ENCODE data around the gene ATN1.

Gene ATN1

DNA sequence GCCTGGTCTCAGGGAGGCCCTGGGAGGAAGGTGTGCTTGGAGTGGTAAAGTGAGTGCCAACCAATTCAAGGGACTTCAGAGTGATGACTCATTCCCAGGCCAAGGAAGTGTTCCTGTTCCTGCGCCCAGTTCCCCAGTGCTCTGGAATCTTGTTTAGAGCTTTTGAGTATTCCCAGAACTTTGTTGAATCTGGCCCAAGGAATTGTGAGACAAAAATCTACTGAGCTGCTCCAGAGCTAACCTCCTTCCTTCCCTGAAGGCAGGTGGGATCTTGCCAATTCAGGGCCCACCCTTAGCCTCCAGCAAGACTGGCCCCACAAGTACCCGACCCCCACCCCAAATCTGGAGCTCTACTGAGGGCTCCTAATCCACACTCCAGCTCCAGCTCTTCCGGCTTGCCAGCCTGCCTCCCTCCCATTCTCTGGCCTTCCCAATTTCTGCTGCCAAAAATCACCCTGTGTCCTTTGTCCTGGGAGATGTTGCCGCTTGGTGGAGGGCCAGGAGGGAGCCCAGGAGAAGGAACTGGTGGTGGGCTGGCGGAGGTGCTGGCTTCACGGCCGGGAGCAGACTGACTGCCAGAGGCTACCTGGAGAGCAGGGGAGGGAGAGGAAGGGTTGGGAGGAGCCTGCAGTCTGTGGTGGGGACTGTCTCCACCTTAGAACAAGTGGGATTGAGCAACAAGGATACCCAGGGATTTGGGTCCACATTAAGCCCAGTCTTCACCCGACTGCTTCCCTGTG lies 2.0 kb upstream of the ATN1 start:
- peak; percentile 93 for DNase-seq (ENCODE audit: low spot score)

DNA sequence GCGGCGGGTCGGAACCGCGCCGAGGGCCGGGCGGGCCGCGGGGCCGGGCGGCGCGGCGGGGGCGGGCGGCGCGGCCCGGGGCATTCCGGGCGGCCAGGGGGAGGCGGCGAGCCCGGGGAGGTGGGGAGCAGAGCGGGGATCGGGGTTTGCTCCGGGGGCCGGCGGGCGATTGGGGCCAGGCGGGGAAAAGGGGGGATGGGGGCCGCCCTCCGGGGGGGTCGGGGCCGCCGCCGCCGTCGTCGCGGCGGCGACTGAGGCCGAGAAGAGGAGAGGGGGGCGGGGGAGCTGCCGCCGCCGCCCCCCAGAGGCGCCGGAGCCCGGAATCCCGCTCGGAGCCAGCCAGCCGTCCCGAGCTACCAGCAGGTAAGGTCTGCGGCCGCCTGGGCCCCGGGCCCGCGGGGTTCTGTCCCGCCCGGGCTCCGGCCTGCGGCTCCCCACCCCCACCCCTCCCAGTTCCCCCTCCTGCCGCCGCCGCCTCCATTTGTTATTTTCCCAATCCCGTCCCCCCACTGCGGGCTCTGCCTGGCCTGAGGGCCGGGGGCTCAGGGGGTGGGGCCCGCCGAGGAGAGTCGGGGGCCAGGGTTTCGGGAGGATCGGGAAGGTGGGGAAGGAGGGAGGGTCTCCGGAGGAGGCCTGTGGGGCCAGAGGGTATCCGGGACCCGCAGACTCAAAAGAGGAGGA lies 403 bp downstream of the ATN1 start:
- DNase-seq (ENCODE audit: low spot score) = no peak

DNA sequence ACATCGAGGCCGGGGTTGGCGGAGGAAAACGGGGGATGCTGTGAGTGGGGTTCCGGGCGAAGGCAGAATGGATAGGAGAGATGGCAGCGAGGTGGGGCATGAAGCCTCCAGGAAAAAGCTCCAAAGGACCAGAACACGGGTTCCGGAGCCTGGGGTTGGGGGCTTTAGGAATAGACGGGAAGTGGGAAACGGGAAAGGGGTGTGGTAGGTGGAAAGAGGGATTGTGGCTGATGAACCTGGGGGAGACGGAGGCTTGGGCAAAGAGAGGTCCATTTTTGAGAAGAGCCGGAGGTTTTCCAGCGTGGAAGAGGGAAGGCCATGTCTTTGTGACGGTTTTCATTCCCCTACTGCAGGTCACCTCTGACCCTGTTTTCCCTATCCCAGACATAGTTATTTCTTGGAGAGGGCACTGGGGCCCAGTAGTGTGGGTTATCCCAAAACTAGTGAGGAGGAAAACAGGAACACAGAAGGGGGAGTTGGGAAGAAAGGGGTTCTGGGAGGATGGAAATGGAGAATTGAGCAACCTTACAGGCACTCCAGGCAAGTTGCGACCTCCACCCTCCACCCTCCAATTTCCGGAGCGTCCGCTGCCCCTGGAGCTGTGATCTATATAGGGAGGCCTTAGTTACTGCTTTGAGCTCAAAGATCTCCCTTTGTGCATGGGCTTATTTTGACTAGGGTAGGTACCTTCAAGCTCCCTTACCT lies 1.1 kb downstream of the ATN1 start:
- no peak for DNase-seq (ENCODE audit: low spot score)

DNA sequence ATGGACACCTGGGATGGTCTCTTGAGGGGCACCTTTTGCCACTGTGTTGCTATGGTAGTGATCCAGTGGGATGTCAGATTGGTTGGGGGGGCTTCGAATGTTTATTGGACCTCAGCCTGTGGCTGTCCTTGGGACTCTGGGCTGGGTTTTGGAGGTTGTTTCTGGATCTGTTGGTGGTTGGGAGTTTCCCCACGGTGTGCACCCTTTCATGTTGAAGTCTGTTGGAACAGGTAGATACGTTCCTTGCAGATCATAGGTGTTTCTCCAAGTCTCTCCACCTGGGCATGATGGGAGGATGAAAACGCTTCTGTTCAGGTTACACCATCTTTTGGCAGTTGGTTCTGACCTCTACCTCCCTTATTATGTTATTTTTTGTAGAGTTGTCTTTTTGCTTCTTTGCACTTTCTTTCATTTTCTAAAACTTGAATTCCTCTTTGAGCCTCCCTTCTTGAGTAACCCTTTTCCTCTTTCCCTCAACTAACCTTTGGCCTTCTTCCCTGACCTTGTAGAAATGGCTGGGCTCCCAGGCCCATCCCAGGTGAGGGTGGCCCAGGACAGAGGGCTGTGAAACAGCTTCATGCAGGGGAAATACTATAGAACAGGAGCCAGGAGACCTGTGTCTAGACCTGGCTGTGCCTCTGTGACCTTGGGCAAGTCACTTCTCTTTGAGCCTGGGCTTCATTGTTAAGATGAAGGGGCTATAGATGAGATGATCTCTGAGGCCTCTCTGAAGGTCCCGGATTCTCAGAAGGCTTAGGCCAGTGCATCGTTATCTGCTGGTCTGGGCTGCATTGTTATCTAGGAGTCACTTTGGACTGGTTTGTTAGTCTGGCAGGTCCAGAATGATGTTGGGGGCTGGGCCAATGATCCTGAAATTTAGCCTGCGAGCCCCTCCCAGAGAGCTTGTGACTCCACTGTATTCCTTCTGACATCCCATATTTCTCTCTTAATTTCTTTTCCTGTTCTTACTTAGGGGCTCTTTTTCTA lies 2.0 kb downstream of the ATN1 start:
- DNase-seq (ENCODE audit: low spot score) = no peak

DNA sequence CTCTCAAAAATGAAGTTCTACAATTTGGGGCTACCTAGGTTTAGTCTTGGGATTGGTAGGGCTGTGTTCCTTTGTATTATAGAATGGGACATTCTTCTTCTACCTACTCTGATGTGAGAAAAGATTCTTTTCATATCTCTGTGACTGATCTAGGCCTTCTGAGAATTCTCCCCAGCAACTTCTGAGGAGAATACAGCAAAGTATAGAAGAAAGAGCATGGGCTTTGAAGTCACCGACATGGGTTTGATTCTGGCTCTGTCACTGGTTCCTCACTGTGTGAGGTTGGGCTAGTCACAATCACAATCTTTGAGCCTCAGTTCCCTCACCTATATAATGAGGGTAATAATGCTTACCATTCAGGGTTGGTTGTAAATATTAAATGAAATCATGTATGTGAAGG lies 5.0 kb downstream of the ATN1 start:
- no peak for DNase-seq (ENCODE audit: low spot score)

DNA sequence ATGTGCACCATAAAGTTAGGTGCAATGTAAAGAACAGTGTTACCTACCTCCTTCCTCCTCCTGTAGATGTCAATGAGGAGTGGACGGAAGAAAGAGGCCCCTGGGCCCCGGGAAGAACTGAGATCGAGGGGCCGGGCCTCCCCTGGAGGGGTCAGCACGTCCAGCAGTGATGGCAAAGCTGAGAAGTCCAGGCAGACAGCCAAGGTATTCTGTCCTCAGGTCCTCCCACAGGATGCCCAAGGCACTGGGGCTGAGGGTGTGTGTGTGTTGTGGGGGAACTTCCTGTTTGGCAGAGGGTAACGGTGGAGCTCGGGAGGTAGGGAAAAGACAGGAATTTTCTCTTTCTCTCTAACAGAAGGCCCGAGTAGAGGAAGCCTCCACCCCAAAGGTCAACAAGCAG lies 6.4 kb downstream of the ATN1 start:
- DNase-seq (ENCODE audit: low spot score) = peak; percentile 37

DNA sequence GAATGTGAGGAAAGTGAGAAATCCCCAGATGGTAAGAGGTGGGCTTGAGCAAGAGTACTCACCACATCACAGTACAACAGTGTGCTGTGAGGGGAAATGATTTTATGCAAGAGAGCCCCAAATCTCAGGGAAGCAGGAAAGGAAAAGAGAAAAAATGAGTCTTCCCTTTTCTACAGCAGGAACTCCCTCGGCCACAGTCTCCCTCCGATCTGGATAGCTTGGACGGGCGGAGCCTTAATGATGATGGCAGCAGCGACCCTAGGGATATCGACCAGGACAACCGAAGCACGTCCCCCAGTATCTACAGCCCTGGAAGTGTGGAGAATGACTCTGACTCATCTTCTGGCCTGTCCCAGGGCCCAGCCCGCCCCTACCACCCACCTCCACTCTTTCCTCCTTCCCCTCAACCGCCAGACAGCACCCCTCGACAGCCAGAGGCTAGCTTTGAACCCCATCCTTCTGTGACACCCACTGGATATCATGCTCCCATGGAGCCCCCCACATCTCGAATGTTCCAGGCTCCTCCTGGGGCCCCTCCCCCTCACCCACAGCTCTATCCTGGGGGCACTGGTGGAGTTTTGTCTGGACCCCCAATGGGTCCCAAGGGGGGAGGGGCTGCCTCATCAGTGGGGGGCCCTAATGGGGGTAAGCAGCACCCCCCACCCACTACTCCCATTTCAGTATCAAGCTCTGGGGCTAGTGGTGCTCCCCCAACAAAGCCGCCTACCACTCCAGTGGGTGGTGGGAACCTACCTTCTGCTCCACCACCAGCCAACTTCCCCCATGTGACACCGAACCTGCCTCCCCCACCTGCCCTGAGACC lies 7.8 kb downstream of the ATN1 start:
- no peak for DNase-seq (ENCODE audit: low spot score)

DNA sequence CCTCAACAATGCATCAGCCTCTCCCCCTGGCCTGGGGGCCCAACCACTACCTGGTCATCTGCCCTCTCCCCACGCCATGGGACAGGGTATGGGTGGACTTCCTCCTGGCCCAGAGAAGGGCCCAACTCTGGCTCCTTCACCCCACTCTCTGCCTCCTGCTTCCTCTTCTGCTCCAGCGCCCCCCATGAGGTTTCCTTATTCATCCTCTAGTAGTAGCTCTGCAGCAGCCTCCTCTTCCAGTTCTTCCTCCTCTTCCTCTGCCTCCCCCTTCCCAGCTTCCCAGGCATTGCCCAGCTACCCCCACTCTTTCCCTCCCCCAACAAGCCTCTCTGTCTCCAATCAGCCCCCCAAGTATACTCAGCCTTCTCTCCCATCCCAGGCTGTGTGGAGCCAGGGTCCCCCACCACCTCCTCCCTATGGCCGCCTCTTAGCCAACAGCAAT lies 8.5 kb downstream of the ATN1 start:
- no peak for DNase-seq (ENCODE audit: low spot score)

DNA sequence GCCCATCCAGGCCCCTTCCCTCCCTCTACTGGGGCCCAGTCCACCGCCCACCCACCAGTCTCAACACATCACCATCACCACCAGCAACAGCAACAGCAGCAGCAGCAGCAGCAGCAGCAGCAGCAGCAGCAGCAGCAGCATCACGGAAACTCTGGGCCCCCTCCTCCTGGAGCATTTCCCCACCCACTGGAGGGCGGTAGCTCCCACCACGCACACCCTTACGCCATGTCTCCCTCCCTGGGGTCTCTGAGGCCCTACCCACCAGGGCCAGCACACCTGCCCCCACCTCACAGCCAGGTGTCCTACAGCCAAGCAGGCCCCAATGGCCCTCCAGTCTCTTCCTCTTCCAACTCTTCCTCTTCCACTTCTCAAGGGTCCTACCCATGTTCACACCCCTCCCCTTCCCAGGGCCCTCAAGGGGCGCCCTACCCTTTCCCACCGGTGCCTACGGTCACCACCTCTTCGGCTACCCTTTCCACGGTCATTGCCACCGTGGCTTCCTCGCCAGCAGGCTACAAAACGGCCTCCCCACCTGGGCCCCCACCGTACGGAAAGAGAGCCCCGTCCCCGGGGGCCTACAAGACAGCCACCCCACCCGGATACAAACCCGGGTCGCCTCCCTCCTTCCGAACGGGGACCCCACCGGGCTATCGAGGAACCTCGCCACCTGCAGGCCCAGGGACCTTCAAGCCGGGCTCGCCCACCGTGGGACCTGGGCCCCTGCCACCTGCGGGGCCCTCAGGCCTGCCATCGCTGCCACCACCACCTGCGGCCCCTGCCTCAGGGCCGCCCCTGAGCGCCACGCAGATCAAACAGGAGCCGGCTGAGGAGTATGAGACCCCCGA lies 9.1 kb downstream of the ATN1 start:
- no peak for DNase-seq (ENCODE audit: low spot score)

DNA sequence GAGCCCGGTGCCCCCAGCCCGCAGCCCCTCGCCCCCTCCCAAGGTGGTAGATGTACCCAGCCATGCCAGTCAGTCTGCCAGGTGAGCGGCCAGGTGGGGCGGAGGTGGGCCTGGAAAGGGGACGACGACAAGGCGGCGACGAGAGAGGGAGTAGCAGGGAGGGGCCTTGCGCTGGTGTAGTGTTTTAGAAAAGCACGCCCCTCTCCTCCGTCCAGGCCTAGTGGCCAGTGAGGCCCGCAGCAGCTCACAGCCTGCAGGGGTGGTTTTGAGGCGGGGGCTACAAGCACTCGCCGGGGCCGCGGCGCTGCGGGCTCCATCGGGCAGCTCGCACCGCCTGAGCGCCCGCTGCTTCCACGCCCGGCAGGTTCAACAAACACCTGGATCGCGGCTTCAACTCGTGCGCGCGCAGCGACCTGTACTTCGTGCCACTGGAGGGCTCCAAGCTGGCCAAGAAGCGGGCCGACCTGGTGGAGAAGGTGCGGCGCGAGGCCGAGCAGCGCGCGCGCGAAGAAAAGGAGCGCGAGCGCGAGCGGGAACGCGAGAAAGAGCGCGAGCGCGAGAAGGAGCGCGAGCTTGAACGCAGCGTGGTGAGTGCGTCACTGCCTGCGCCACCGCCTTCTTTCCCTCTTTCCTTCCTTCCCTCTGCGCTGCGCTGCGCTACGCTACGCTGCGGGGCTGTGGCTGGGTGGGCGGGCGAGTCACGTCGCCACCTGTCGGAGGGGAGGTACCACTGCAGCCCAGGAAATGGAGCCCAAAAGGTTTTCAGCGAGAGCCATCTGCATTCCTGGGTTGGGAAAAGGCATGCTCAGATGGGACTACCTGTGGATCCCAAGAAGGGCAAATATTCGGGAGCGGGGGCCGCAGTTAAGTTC lies 10.0 kb downstream of the ATN1 start:
- DNase-seq (ENCODE audit: low spot score) = peak; percentile 96

DNA sequence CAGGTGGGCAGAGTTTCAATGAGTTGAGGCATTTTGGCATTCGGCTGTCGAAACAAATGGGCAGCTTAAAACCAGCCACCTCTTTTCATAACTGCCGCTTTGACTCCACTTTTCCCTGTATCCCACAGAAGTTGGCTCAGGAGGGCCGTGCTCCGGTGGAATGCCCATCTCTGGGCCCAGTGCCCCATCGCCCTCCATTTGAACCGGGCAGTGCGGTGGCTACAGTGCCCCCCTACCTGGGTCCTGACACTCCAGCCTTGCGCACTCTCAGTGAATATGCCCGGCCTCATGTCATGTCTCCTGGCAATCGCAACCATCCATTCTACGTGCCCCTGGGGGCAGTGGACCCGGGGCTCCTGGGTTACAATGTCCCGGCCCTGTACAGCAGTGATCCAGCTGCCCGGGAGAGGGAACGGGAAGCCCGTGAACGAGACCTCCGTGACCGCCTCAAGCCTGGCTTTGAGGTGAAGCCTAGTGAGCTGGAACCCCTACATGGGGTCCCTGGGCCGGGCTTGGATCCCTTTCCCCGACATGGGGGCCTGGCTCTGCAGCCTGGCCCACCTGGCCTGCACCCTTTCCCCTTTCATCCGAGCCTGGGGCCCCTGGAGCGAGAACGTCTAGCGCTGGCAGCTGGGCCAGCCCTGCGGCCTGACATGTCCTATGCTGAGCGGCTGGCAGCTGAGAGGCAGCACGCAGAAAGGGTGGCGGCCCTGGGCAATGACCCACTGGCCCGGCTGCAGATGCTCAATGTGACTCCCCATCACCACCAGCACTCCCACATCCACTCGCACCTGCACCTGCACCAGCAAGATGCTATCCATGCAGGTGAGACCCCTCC lies 10.8 kb downstream of the ATN1 start:
- DNase-seq (ENCODE audit: low spot score) = no peak

DNA sequence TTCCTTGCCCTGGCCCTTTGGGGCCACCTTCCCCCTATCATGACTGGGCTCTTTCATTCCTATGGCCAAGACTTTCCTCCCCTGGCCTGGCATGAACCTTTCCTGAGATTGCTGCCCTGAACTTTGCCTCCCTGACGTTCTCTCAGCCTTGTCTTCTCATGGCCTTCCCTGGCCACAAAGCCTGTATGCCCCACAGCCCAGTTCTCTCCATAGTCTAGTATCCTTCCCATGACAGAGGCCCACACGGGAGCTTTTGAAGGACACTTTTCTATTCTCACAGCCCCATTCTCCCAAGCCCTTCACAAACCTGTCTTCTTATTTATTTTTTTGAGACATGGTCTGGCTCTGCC lies 11.4 kb downstream of the ATN1 start:
- DNase-seq (ENCODE audit: low spot score) = no peak

DNA sequence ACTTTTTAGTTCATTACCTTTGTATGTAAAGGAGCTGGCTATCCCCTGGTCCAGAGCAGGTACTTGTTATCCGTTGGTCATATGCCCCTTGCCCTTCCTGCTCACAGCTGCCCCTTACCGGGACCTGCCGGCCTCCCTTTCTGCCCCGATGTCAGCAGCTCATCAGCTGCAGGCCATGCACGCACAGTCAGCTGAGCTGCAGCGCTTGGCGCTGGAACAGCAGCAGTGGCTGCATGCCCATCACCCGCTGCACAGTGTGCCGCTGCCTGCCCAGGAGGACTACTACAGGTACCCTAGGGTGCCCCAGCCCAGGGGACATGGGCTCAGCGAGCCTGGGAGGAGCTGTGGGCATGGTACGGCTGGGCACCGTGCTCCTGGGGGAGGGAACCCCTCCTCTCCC lies 13.5 kb downstream of the ATN1 start:
- DNase-seq (ENCODE audit: low spot score) = no peak

DNA sequence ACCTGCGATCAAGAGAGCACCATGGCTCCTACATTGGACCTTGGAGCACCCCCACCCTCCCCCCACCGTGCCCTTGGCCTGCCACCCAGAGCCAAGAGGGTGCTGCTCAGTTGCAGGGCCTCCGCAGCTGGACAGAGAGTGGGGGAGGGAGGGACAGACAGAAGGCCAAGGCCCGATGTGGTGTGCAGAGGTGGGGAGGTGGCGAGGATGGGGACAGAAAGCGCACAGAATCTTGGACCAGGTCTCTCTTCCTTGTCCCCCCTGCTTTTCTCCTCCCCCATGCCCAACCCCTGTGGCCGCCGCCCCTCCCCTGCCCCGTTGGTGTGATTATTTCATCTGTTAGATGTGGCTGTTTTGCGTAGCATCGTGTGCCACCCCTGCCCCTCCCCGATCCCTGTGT lies 14.0 kb downstream of the ATN1 start:
- DNase-seq (ENCODE audit: low spot score) = no peak

DNA sequence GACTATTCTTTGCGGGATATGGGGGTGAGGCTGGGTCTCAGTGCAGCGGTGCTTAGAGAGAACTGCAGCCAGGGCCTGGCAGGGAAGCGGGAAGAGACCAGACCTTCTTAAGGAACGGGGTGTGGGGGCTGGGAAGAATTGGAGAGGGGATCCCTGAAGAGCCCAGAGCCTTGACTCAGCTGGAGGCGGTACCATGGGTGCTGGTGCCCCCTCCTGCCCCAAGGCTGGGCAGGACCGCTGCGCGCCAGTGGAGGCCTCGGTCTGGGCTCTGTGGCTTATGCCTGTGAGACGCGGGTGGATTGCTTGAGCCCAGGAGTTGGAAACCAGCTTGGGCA lies 14.5 kb downstream of the ATN1 start:
- no peak for DNase-seq (ENCODE audit: low spot score)

DNA sequence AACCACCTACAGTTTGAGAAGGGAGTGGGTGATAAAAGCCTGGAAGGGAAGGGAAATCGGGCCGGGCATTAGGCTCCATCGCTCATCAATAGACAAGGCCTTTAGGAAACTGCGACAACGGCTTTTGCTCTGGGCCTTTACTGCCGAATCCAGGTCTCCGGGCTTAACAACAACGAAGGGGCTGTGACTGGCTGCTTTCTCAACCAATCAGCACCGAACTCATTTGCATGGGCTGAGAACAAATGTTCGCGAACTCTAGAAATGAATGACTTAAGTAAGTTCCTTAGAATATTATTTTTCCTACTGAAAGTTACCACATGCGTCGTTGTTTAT lies 15.6 kb downstream of the ATN1 start:
- DNase-seq (ENCODE audit: low spot score) = peak; percentile 92

DNA sequence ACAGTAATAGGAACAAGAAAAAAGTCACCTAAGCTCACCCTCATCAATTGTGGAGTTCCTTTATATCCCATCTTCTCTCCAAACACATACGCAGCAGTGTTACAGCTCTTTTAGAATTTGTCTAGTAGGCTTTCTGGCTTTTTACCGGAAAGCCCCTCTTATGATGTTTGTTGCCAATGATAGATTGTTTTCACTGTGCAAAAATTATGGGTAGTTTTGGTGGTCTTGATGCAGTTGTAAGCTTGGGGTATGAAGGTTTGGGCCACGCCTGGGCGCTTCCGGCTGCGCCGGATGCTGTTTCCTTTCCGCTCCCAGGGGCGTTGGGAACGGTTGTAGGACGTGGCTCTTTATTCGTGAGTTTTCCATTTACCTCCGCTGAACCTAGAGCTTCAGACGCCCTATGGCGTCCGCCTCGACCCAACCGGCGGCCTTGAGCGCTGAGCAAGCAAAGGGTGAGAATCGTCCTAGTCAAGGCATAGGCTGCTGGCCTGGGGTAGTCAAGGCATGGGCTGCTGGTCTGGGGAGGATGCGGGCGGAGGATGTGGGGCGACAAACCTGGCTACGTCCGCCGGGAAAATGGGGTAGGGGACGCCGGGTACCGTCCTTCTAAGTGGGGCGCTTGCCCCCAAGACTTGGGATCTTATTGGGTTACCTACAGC lies 16.1 kb downstream of the ATN1 start, which contains the start of the genes C12orf57 and RNU7-1:
TSS of gene C12orf57 (plus strand) at position 301 of the 659 bp plus-strand sequence. CDS start at position 401, 100 bp downstream.
TSS of gene RNU7-1 (plus strand) at position 95 of the 659 bp plus-strand sequence.
- DNase-seq (ENCODE audit: low spot score) = peak; percentile 98

Data from kidney tubule cell (primary cell).